Progenitor cell of endocrine pancreas (in vitro differentiated cells): Measurements from ENCODE around the gene SNAPC4. TPM values are rescaled to one million over a fixed set of nuclear protein-coding genes. Genes with fewer than 3 reads are reported as not detected.

Source experiments
- DNase-seq: peaks from one replicate; pipeline ENCODE4 v3.0.0; 2021; ENCODE audit warnings: low spot score; ENCODE audit not compliant: unreplicated experiment
- H3K27ac Mint-ChIP-seq: 2 replicates; pipeline ENCODE4 v1.8.0; 2021; ENCODE audit warnings: mild to moderate bottlenecking, moderate library complexity, mixed read lengths
- H3K27me3 Mint-ChIP-seq: 2 replicates; pipeline ENCODE4 v1.8.0; 2021; ENCODE audit warnings: mixed read lengths
- H3K36me3 Mint-ChIP-seq: 2 replicates; pipeline ENCODE4 v1.8.0; 2022; ENCODE audit warnings: mixed read lengths; ENCODE audit not compliant: insufficient read depth
- H3K4me1 Mint-ChIP-seq: 2 replicates; pipeline ENCODE4 v1.8.0; 2021; ENCODE audit warnings: low read depth, mixed read lengths
- H3K4me3 Mint-ChIP-seq: 2 replicates; pipeline ENCODE4 v1.8.0; 2021; ENCODE audit warnings: low read depth, mild to moderate bottlenecking, moderate library complexity, mixed read lengths
- H3K9me3 Mint-ChIP-seq: 2 replicates; pipeline ENCODE4 v1.8.0; 2021; ENCODE audit warnings: low read depth, mixed read lengths
- CTCF ChIP-seq: fragments of 200-600 bp; sonication (generic); IDR thresholded peaks from one replicate; pipeline ENCODE4 v1.5.0; 2021; ENCODE audit warnings: antibody characterized with exemption, mild to moderate bottlenecking; ENCODE audit not compliant: unreplicated experiment
- total RNA-seq: library from RNA; stranded (reverse); gene quantifications from 2 replicates; pipeline ENCODE4 v1.2.1, GENCODE V29; 2021

The SNAPC4 gene
- total RNA-seq, 1 donor from 2014 or later: 22.3 TPM

- H3K27me3 Mint-ChIP-seq: no peaks in the 10 kb centered on the region
- H3K9me3 Mint-ChIP-seq: no peaks in the 10 kb centered on the region
- peaks cover 10% of the 10 kb centered on the region for H3K36me3 Mint-ChIP-seq
- no peak for DNase-seq
- peaks cover 10% of the 10 kb centered on the region for H3K4me1 Mint-ChIP-seq
- no peak overlapping the region for H3K4me3 Mint-ChIP-seq
- H3K27ac Mint-ChIP-seq: no peak overlapping the region
- TF ChIP-seq CTCF: no peak
Observed at GRCh38 chr9:136395345-136396218, 4.4 kb downstream of the SNAPC4 start.

GRCh38 chr9:136395020-136395340 lies 5.0 kb downstream of the SNAPC4 start:
- DNase-seq: no peak
- H3K4me3 Mint-ChIP-seq: no peak overlapping the region
- H3K36me3 Mint-ChIP-seq: peaks cover 11% of the 10 kb centered on the region
- H3K4me1 Mint-ChIP-seq: peaks cover 10% of the 10 kb centered on the region
- H3K27ac Mint-ChIP-seq: no peak overlapping the region
- no peaks in the 10 kb centered on the region for H3K9me3 Mint-ChIP-seq
- H3K27me3 Mint-ChIP-seq: no peaks in the 10 kb centered on the region
- no peak for TF ChIP-seq CTCF

- Mint-ChIP-seq H3K9me3 (no peaks in the 10 kb centered on the region), H3K4me3 (no peak overlapping the region), H3K27ac (no peak overlapping the region), H3K27me3 (no peaks in the 10 kb centered on the region), H3K36me3 (peaks cover 14% of the 10 kb centered on the region), H3K4me1 (peaks cover 10% of the 10 kb centered on the region)
- TF ChIP-seq CTCF: no peak
- DNase-seq: no peak
Observed at GRCh38 chr9:136394312-136395019, 5.5 kb downstream of the SNAPC4 start.

- Mint-ChIP-seq H3K9me3 (no peaks in the 10 kb centered on the region), H3K27ac (no peak overlapping the region), H3K36me3 (peaks cover 14% of the 10 kb centered on the region), H3K4me3 (no peak overlapping the region), H3K27me3 (no peaks in the 10 kb centered on the region), H3K4me1 (peaks cover 2% of the 10 kb centered on the region)
- no peak for DNase-seq
- TF ChIP-seq CTCF: no peak
Observed at GRCh38 chr9:136393531-136393930, 6.4 kb downstream of the SNAPC4 start.

GRCh38 chr9:136392538-136393449 lies 7.2 kb downstream of the SNAPC4 start:
- H3K4me3 Mint-ChIP-seq: no peak overlapping the region
- TF ChIP-seq CTCF: no peak
- H3K27ac Mint-ChIP-seq: no peak overlapping the region
- H3K4me1 Mint-ChIP-seq: no peaks in the 10 kb centered on the region
- DNase-seq: no peak
- no peaks in the 10 kb centered on the region for H3K9me3 Mint-ChIP-seq
- peaks cover 15% of the 10 kb centered on the region for H3K36me3 Mint-ChIP-seq
- no peaks in the 10 kb centered on the region for H3K27me3 Mint-ChIP-seq
